ENCODE data around the gene SCCPDH.

The SCCPDH gene

GRCh38 chr1:246814890-246815289 is 90.7 kb downstream of the SCCPDH start:
- no peak overlapping the region for H3K4me2 ChIP-seq (ENCODE audit: low read depth, low read length)
- no peaks in the 10 kb centered on the region for H3K36me3 ChIP-seq (replicated peaks; ENCODE audit: insufficient read depth, low read length)
- H3K79me2 ChIP-seq (ENCODE audit: low read length) = no peaks in the 10 kb centered on the region
- no peaks in the 10 kb centered on the region for H3K4me1 ChIP-seq (ENCODE audit: low read length)
- no peak overlapping the region for H3K27ac ChIP-seq (ENCODE audit: low read length)
- H4K20me1 ChIP-seq (ENCODE audit: insufficient read depth, low read length) = no peaks in the 10 kb centered on the region
- H2AFZ ChIP-seq (ENCODE audit: low read length) = no peak overlapping the region
- H3K9me3 ChIP-seq (replicated peaks; ENCODE audit: insufficient read depth, low read length) = no peaks in the 10 kb centered on the region
- DNase-seq = no peak
- H3K9me2 ChIP-seq (replicated peaks; ENCODE audit: insufficient read depth, low read length) = no peaks in the 10 kb centered on the region
- H3K27me3 ChIP-seq (replicated peaks; ENCODE audit: insufficient read depth, low read length) = no peaks in the 10 kb centered on the region
- no peak overlapping the region for H3K4me3 ChIP-seq (ENCODE audit: low read length)
- TF ChIP-seq CTCF (IDR thresholded peaks at IDR 0.05; ENCODE audit: low read length) (no peak), EZH2phosphoT487 (IDR thresholded peaks at IDR 0.05; ENCODE audit: low read length) (no peak), EZH2 (optimal IDR thresholded peaks at IDR 0.05; ENCODE audit: low read depth, low read length) (no peak)
- H3F3A ChIP-seq (ENCODE audit: insufficient read depth, low read length) = no peaks in the 10 kb centered on the region
- no peak overlapping the region for H3K9ac ChIP-seq (ENCODE audit: low read length)

GRCh38 chr1:246815693-246816270 is 91.6 kb downstream of the SCCPDH start:
- Histone ChIP-seq H3K9me3 (replicated peaks; ENCODE audit: insufficient read depth, low read length) (no peaks in the 10 kb centered on the region), H3K79me2 (ENCODE audit: low read length) (no peaks in the 10 kb centered on the region), H3K4me1 (ENCODE audit: low read length) (no peaks in the 10 kb centered on the region), H3F3A (ENCODE audit: insufficient read depth, low read length) (no peaks in the 10 kb centered on the region), H3K27ac (ENCODE audit: low read length) (no peak overlapping the region), H3K36me3 (replicated peaks; ENCODE audit: insufficient read depth, low read length) (no peaks in the 10 kb centered on the region), H4K20me1 (ENCODE audit: insufficient read depth, low read length) (no peaks in the 10 kb centered on the region), H3K4me2 (ENCODE audit: low read depth, low read length) (no peak overlapping the region), H3K9me2 (replicated peaks; ENCODE audit: insufficient read depth, low read length) (no peaks in the 10 kb centered on the region), H3K4me3 (ENCODE audit: low read length) (no peak overlapping the region), H2AFZ (ENCODE audit: low read length) (no peak overlapping the region), H3K27me3 (replicated peaks; ENCODE audit: insufficient read depth, low read length) (no peaks in the 10 kb centered on the region), H3K9ac (ENCODE audit: low read length) (no peak overlapping the region)
- DNase-seq = no peak
- TF ChIP-seq EZH2 (optimal IDR thresholded peaks at IDR 0.05; ENCODE audit: low read depth, low read length) (no peak), CTCF (IDR thresholded peaks at IDR 0.05; ENCODE audit: low read length) (no peak)

Data from MM.1S (cell line).